Suprapubic skin (tissue), 2 donors: ENCODE data around the gene TAF10.

Experiments used
- EP300 ChIP-seq: sonication (generic); formaldehyde crosslinking; IDR thresholded peaks from one replicate; pipeline ENCODE4 v1.6.1; 2017; ENCODE audit warnings: antibody characterized with exemption
- POLR2A ChIP-seq, 2 donors: fragments of 450-650 bp; IDR thresholded peaks; one replicate each; pipeline ENCODE4 v1.6.1; 2017; ENCODE audit warnings: antibody characterized with exemption in 2 of 2, mild to moderate bottlenecking in 2 of 2, moderate library complexity in 2 of 2

DNA sequence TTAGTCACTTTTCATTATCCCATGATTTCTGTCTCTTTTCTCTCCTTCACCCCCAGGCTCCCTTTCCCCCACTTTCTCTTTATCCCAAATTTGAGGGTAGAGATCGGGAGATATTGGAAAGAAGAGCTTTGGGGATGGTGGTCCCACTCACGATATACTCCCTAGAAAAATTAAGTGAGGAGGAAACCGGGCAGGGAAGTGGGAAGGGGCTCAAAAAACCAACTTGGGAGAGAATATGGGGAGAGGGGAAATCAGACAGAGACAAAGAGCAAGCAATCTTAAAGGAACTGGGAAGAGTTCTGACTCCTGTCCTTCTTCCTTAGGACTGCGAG, 44.5 kb upstream of the TAF10 start:
- no peak for TF ChIP-seq POLR2A (IDR thresholded peaks at IDR 0.05)
- no peak for TF ChIP-seq EP300
